HG02678 (cell line): Measurements from ENCODE around the gene AUTS2.
A peak's percentile ranks its signal among the peaks of the same experiment; 100 is the strongest.
"Not testable (repeated sequence)": the region's sequence is repeated elsewhere in the genome, so short reads cannot be mapped to it uniquely, and the experiment has no call there.

ENCODE experiments used
- ATAC-seq: cut with Tn5 transposase; IDR thresholded peaks from one replicate; pipeline ENCODE4 v1.9.1; 2021; ENCODE audit warnings: mild to moderate bottlenecking, moderate library complexity; ENCODE audit not compliant: unreplicated experiment

The AUTS2 gene

DNA sequence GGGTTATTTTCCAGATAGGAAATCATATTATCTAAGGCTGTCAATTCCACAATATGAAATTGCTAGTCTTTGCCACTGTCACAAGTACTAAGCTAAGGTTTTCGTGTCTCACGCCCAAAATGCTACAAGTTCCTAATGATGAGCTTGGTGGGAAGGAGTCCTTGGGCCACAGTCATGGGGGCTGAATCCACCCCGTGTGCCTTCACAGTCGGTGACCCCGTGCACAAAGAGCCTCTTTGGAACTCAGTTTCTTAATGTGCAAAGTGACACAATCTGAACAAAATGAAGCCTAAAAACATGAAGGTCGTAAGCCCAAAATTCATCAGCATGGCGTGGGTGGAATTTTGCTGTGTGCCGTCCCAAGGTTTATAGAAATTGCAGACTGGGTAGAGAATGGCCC lies 1196.7 kb downstream of the AUTS2 start:
- no peak for ATAC-seq

DNA sequence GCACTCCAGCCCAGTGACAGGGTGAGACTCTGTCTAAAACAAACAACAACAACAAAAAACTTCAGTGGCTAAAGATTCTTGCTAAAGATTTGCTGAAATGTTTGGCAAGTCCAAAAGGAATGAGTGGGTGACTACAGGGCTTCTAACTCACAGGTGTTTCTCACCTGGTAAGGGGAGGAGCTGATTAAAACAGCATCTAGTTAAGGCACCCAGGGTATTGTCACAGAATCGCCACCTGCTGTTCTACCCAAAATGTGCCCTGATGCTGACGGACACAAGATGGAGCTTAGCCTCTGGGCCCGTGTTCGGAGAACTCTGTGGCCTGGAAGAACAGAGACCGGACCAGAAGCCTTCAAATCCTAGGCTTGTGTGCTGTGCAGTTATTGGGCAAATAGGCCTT lies 1197.7 kb downstream of the AUTS2 start:
- ATAC-seq: no peak

DNA sequence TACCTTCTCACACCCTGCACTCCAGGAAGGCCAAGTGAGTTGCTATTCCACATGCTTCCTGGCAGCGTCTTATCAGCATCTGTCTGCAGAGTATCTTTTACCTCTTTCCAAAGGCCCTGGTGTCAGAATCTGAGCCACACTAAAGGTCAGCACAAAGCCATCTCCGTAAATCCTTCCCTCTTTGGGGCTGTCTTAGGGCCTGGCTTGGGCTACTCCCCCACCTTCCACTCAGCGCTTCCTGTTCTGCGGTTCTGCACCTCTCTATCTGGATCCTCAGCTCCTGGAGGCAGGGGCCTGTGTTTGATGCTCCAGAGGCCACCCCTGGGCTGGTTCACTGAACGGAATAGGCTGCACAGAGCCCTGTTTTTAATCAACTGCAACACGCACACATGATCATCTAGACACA lies 1198.8 kb downstream of the AUTS2 start:
- no peak for ATAC-seq

DNA sequence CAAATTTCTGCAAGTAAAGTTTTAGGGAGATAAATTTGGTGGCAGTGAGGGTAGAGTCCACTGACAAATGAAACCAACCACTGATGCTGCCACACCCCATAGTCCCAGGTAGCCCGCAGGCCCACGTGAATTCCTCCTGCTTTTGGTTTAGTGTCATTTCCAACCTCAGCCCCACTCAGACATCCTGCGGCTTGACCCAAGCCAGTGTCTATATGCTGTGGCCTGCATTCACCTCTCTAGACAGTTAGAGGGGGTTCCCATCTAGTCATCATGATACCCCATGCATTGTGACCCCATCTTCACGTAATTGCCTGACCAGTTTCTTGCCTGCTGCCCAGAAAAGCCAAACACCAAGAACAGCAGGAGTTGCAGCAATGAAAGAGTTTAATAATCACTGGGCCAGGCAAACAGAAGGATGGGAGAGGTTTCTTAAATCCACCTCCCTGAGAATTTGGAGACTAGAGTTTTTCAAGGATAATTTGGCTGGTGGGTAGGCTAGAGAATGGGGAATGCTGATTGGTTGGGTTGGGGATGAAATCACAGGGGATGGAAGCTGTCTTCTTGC lies 1201.6 kb downstream of the AUTS2 start:
- ATAC-seq: no peak

DNA sequence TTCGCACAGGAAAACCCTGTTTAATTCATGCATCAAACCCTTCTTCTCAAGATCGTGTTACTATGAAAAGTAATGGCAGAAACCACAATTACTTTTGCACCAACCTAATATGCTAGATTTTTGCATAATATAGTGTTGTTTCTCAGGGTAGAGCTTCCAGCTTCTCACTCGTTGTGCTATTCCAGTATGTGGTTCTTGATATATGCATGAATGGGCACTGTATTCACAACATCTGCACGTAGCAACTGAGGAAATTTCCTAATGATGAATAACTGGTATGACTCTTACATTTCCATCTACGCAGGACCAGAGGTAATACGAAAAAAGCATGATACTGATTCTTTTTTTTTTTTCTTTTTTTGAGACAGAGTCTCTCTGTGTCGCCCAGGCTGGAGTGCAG lies 1207.1 kb downstream of the AUTS2 start:
- no peak for ATAC-seq

DNA sequence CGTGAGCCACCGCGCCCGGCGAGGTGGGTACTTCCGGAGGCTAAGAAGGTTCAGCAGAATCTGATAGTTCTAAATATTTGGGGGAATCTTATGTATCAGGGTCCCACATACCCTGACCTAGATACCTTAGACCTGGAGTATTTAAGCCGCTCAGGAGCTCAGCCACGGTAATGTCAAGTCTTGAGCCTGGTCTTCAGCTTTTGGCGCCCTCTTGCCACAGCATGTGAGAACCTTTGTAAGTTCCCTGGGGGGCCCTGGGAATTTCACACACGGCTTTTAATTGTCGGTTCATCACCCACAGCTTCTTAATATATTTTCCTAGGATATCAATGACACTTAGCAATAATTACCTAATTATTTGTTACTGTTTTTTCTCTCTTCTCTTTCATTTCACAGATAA lies 1209.4 kb downstream of the AUTS2 start:
- no peak for ATAC-seq

DNA sequence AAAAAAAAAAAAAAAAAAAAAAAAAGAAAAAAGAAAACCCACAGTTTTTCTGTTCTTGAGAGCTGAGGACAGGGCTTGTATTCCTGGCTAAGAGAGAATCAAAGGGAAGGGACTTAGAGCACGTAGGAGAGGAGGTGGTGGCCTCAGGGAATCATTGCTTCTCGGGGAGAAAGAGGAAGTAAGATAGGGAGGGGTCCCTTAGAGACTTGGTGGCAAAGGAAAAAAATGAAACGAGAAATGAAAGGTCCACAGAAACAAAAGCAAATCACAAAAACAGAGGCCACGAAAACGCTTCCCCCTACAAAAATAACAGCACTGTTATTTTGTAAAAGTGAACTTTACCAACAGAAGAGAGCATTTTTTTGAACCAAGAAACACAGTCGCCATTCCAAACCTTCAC lies 1210.6 kb downstream of the AUTS2 start:
- no peak for ATAC-seq

DNA sequence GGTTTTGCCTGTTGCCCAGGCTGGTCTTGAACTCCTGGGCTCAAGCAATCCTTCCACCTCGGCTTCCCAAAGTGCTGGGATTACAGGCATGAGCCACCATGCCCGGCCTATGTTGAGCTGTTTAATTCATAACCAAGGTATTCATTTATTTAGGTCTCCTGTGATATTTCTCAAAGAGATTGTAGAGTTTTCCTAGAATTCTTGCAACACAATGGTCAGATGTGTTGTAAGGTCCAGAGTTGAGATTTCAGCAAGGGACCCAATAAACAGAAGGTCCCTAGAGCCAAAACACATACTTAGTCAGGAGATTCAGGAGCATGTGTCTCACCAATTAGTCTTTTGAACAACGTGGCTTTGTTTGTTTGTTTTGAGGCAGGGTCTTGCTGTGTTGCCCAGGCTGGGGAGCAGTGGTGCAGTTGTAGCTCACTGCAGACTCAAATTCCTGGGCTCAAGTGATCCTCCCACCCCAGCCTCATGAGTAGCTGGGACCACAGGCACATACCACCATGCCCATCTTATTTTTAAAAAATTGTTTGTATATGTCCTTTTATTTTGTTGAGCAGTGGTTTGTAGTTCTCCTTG lies 1212.4 kb downstream of the AUTS2 start:
- no peak for ATAC-seq

DNA sequence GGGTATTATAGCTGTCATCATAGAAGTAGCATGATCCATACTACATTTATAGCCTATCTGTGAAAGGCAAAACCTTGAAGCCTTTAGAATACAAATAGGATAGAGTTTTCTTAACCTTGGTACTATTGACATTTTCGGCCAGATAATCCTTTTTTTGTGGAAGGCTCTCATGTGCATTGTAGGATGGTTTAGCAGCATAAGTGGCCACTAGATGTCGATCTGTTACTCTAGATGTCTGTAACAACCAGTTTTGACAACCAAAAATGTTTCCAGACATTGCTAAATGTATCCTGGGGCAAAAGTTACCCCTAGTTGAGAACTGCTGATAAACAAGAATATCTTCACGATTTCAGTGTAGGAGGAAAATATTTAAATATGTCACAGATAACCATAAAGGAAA lies 1214.2 kb downstream of the AUTS2 start:
- no peak for ATAC-seq

DNA sequence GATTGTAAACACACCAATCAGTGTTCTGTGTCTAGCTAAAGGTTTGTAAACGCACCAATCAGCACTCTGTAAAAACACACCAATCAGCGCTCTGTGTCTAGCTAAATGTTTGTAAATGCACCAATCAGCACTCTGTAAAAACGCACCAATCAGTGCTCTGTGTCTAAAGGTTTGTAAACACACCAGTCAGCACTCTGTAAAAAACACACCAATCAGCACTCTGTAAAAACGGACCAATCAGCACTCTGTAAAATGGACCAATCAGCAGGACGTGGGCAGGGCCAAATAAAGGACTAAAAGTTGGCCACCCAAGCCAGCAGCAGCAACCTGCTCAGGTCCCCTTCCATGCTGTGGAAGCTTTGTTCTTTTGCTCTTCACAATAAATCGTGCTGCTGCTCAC lies 1224.2 kb downstream of the AUTS2 start:
- not testable (repeated sequence) for ATAC-seq

DNA sequence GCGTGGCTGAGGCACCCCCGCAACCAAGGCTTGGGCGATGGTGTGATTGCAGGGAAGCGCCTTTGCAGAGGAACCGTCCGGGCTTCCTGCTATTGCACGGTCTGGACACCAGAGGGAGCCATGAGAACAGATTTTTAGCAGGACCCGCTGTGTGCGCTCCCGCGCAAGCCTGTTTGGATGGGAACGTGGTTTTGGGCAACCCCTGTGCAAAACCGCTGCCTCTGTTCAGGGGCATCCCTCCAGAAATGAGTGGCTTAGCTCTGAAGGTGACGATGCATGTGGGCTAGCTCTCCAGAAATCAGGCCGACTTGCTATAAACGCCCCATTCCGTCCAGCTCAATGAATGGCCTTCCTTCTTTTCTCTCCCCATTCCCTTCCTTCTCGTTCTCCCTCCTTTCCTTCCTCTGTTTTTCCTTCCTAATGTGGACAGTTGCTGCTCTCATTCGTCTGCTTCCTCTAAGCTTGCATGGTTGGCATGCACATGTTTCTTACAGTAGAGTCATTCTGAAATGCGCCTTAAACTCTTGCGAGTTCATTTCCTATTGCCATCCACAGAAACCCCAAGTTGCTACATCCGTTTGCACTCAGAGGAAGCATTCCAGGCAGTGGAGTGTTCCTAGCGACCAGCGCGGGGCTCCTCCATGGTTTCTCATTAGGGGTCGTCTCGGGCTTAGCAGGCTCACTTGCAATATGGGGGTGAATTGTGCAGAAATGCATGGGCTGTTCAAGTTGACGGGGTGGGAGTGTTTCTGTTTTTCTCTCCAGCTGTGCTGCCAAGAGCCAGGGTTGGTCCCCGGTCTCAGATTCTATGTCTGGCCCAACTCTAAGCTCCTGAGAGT lies 1231.2 kb downstream of the AUTS2 start:
- ATAC-seq: peak; percentile 90

DNA sequence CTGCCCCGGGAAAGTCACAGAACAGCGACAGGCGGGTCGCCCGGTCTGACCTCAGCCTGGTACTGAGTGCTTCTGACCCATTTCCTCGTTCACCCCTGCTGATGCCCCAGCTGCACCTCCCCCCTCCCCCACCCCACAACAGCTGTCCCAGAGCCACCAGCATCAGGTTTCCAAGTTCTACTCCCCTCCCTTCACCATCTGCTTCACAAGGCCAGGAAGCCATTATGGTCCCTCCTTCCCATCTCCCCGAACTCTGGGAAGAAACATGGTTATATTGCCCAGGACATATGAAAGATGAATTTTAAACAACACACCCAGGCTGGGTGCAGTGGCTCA lies 1231.8 kb downstream of the AUTS2 start:
- ATAC-seq: no peak

DNA sequence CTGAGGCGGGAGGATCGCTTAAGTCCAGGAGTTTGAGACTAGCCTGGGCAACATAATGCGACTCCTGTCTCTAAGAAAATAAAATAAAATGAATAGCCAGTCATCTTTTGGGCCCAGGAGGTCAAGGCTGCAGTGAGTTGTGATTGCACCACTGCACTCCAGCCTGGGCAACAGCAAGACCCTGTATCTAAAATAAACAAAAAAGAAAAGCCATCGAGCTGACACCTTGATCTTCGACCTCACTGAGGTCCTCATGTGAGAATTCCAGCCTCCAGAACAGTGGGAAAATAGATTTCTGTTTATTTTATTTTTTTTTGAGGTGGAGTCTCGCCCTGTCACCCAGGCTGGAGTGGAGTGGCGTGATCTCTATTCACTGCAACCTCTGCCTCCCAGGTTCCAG lies 1232.2 kb downstream of the AUTS2 start:
- no peak for ATAC-seq

DNA sequence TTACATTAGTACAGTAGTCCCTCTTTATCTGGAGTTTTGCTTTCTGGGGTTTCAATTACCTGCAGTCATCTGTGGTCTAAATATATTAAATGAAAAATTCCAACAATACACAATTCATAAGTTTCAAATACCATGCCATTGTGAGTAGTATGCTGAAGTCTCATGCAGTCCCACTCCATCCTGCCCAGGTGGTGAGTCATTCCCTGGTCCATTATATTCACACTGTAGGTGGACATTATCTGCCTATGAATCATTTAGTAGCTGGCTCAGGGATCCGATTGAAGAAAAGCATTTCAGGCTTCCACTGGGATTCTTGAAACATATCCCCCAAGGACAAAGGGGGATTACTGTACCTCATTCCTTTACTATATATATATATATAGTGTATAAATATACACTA lies 1235.5 kb downstream of the AUTS2 start:
- ATAC-seq: no peak

DNA sequence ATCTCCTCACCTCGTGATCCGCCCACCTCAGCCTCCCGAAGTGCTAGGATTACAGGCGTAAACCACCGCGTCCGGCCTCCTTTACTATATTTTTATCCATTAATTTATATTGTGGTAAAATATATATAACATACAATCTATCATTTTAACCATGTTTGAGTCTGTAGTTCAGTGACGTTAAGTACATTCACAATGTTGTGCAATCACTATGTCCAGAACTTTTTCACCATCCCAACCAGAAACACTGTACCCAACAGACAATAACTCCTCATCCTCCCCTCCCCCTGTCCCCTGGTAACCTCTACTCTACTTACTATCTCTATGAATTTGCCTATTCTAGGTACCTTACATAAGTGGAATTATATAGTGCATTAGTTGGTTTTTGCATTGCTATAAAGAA lies 1236.1 kb downstream of the AUTS2 start:
- no peak for ATAC-seq

DNA sequence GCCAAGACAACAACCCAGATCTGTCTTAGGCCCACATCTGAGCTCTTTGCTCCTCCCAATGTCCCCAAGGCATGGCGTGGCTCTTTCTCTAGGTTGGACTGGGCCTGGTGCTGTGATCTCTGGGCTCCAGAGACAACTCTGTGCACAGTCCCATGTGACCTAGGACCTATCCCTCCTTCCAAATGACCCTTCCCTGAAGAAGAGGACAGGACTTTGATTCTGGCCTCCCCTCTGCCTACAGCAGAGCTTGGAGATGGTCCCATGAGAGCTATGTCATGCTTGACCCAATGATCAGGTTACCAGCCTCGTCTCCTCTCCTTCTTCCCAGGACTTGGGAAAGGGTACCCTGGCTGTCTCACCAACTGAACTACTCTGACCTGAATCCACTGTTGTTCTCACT lies 1237.4 kb downstream of the AUTS2 start:
- ATAC-seq: no peak

DNA sequence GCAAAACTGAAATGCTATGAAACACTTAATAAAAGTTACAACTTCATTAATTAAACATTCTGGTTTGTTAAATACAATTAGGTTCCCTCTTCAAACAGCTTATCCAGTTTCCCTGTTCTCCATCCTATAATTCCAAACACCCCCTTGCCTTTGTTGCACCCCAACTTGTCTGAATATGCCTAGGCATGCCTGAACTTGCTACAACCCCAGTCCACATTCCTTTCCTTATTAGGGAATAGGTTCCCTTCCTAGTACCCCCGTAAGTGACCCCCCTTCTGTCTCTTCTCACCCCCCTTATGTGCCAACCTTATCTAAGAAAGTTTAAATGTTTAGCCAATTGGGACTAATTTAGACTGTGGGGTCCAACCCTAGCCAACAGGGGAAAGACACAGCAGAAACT lies 1238.0 kb downstream of the AUTS2 start:
- ATAC-seq: no peak

DNA sequence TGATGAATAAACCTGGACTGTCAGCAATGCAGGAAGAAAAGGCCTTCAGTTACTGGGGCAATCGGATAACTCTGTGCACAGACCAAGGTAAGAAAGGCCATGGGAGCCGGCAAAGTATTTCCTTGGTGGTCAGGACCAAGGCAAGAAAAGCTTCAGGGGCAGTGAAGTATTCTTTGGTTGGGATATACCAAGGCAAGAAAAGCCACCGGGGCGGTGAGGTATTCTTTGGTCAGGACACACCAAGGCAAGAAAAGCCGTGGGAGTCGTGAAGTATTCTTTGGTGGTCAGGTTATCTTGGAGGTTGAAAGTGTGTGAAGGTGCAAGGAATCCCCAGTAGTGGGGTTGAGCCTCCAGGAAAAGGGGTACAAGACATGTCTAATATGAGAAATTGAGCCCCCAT lies 1238.7 kb downstream of the AUTS2 start:
- no peak for ATAC-seq

DNA sequence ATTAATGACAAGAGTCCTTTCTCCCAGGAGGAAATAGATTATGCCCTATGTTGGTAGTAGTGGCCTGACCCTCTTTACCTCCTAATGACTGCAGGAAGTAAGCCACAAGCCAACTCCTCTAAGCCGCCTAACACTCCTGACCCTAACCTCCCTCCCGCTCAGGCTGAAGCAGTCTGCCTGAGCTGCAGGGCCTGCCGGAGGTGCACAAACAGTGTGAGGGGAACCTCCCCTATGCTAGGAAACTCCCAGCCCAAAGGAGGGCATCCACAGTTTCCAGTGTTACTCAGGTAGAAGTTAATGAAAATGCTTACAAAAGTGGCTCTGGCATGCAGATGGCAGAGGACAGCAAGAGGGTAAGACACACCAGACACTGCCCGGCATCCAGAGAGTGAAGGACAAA lies 1239.3 kb downstream of the AUTS2 start:
- no peak for ATAC-seq

DNA sequence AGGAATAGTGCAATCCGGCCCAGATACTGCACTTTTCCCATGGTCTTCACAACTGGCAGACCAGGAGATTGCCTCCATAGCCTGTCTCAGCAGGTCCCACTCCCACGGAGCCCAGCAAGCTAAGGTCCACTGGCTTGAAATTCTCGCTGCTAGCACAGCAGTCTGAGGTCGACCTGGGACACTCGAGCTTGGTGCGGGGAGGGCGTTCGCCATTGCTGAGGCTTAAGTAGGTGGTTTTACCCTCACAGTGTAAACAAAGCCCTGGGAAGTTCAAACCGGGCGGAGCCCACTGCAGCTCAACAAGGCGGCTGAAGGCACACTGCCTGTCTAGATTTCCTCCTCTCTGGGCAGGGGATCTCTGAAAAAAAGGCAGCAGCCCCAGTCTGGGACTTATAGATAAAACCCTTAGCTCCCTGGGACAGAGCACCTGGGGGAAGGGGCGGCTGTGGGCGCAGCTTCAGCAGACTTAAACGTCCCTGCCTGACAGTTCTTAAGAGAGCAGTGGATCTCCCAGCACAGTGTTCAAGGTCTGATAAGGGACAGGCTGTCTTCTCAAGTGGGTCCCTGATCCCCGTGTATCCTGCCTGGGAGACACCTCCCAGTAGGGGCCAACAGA lies 1240.1 kb downstream of the AUTS2 start:
- no peak for ATAC-seq
